ENCODE measurements around the gene COL5A1. TPM values are rescaled to one million over a fixed set of nuclear protein-coding genes. Genes with fewer than 3 reads are reported as not detected.

The COL5A1 gene
- total RNA-seq, 2 donors from 2014 or later = 10.9 to 22.0 TPM

DNA sequence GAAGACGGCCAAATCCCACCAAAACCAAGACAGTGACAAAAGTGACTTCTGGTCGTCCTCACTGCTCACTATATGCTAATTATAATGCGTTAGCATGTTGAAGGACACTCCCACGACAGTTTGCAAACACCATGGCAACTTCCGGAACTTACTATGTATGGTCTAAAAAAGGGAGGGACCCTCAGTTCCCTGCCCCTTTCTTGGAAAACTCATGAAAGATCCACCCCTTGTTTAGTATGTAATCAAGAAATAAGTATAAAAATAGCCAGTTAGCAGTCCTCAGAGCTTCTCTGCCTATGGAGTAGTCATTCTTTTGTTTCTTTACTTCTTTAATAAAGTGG is 248.5 kb downstream of the COL5A1 start:
- Histone ChIP-seq H3K27me3 (no peaks in the 10 kb centered on the region), H3K27ac (no peak overlapping the region), H3K36me3 (no peaks in the 10 kb centered on the region), H3K4me3 (no peak overlapping the region), H3K4me1 (peaks cover 0 to 6% of the 10 kb centered on the region in 2 donors), H3K9me3 (no peaks in the 10 kb centered on the region)
- no peak for DNase-seq (ENCODE audit: low spot score)
- TF ChIP-seq, protein P1, sequence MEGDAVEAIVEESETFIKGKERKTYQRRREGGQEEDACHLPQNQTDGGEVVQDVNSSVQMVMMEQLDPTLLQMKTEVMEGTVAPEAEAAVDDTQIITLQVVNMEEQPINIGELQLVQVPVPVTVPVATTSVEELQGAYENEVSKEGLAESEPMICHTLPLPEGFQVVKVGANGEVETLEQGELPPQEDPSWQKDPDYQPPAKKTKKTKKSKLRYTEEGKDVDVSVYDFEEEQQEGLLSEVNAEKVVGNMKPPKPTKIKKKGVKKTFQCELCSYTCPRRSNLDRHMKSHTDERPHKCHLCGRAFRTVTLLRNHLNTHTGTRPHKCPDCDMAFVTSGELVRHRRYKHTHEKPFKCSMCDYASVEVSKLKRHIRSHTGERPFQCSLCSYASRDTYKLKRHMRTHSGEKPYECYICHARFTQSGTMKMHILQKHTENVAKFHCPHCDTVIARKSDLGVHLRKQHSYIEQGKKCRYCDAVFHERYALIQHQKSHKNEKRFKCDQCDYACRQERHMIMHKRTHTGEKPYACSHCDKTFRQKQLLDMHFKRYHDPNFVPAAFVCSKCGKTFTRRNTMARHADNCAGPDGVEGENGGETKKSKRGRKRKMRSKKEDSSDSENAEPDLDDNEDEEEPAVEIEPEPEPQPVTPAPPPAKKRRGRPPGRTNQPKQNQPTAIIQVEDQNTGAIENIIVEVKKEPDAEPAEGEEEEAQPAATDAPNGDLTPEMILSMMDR (IDR thresholded peaks at IDR 0.05) = no peak

DNA sequence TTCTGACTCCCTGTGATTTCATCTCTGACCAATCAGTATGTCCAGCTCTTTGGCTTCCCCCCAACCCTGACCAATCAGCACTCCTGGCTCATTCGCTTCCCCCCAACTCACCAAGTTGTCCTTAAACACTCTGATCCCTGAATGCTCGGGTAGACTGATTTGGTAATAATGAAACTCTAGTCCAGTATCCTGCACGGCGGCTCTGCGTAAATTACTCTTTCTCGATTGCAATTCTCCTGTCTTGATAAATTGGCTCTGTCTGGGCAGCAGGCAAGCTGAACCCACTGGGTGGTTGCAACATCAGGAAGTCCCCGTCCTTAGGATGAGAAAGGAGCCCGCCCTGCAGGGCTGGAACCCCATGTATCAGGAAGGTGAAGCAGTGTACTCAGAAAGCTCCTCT is 249.4 kb downstream of the COL5A1 start:
- H3K27ac ChIP-seq = no peak overlapping the region
- TF ChIP-seq, protein P1 (IDR thresholded peaks at IDR 0.05) = no peak
- H3K27me3 ChIP-seq = no peaks in the 10 kb centered on the region
- H3K9me3 ChIP-seq = no peaks in the 10 kb centered on the region
- no peak overlapping the region for H3K4me3 ChIP-seq
- no peaks in the 10 kb centered on the region for H3K36me3 ChIP-seq
- H3K4me1 ChIP-seq = peaks cover 0 to 14% of the 10 kb centered on the region in 2 donors
- DNase-seq (ENCODE audit: low spot score) = no peak

DNA sequence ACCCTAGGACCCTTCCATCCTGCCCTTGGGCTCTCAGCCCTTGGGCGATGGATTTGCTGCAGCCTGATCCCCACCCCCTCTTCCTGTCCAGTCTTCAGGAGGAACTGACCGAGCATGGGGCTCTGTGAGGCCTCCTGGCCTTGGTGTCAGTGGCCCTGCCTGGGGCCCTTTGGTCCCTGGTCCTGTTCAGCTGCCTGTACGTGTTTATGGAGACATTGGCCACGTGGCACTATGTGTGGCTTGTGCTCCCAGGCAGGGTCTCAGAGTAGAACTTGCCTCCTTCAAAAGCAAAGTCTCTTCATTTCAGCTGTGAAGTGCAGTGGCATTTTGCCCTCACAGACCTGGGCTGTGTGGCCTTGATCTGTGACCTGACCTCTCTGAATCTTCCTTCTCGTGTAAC is 250.1 kb downstream of the COL5A1 start:
- no peak for DNase-seq (ENCODE audit: low spot score)
- no peaks in the 10 kb centered on the region for H3K27me3 ChIP-seq
- TF ChIP-seq, protein P1 (IDR thresholded peaks at IDR 0.05) = no peak
- H3K36me3 ChIP-seq = no peaks in the 10 kb centered on the region
- H3K4me1 ChIP-seq = peaks cover 0 to 20% of the 10 kb centered on the region in 2 donors
- H3K27ac ChIP-seq = no peak overlapping the region
- no peak overlapping the region for H3K4me3 ChIP-seq
- H3K9me3 ChIP-seq = no peaks in the 10 kb centered on the region

DNA sequence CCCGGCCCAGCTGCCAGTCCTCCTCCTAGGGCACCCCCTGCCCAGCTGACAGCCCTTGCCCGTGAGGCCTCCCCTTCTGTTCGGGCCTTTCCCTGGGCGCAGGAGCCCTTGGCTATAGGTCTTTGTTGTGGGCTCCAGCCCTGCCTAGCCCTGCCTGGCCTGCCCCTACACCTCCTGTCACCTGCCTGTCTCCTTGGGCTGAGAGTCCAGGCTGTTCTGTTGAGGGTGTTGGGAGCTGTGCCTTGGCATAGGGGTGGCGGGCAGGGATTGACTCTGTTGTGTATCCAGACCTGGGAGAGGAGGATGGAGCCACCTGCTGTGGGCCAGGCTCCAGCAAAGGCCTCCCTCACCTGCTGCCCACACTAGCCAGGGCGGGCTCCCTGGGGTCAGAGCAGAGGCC is 250.6 kb downstream of the COL5A1 start:
- Histone ChIP-seq H3K27ac (no peak overlapping the region), H3K36me3 (no peaks in the 10 kb centered on the region)
- TF ChIP-seq, protein P1 (IDR thresholded peaks at IDR 0.05) = no peak

DNA sequence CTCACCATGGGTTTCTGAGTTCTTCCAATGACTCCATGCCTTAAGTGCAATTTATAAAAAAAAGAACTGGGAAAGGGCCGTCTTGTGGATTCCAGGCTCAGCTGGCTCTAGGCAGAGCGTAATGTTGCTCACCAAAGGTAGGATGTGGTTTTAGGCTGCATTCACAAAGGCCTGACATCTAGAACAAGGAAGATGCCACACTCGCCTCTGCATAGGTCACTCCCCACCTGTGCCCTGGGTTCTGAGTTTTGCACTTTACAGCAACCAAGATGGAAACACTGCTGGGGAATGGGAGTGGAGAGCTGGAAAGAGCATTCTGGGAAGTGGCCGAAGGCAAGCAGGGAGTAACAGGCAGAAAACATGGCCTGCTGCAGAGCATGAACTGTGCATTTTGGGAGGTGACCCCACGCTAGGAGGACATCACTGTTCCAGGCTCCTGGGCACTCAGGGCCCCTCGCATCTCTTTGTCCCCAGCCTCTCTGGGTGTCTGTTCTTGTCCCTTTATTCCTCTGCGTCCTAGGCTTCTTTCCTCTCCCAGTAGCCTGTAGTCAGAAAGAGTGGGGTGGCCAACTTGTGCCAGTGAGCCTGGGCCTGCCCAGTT is 251.3 kb downstream of the COL5A1 start:
- Histone ChIP-seq H3K9me3 (no peaks in the 10 kb centered on the region), H3K27me3 (no peaks in the 10 kb centered on the region), H3K27ac (no peak overlapping the region), H3K4me1 (peaks cover 0 to 31% of the 10 kb centered on the region in 2 donors), H3K4me3 (no peak overlapping the region), H3K36me3 (no peaks in the 10 kb centered on the region)
- TF ChIP-seq, protein P1 (IDR thresholded peaks at IDR 0.05) = no peak
- no peak for DNase-seq (ENCODE audit: low spot score)

More for the DNA sequence above, 250.6 kb downstream of the COL5A1 start:
- DNase-seq (ENCODE audit: low spot score) = no peak
- Histone ChIP-seq H3K4me1 (peaks cover 0 to 24% of the 10 kb centered on the region in 2 donors), H3K27me3 (no peaks in the 10 kb centered on the region), H3K9me3 (no peaks in the 10 kb centered on the region), H3K4me3 (no peak overlapping the region)

Small RNA genes within 50 kb of the gene (microRNA-seq; reads per million reads assigned to microRNA genes)
- 0 reads per million in 2 donors for gene MIR3689A (ENCODE audit: borderline number of aligned reads in 2 of 2, borderline replicate concordance in 1 of 2)
- gene MIR3689B (ENCODE audit: borderline number of aligned reads in 2 of 2, borderline replicate concordance in 1 of 2) = 0 reads per million in 2 donors
- 0 reads per million in 2 donors for gene MIR3689C (ENCODE audit: borderline number of aligned reads in 2 of 2, borderline replicate concordance in 1 of 2)
- 0 reads per million in 2 donors for gene MIR3689D1 (ENCODE audit: borderline number of aligned reads in 2 of 2, borderline replicate concordance in 1 of 2)
- gene MIR3689D2 (ENCODE audit: borderline number of aligned reads in 2 of 2, borderline replicate concordance in 1 of 2) = 0 reads per million in 2 donors
- 0 reads per million in 2 donors for gene MIR3689E (ENCODE audit: borderline number of aligned reads in 2 of 2, borderline replicate concordance in 1 of 2)
- 0 reads per million in 2 donors for gene MIR3689F (ENCODE audit: borderline number of aligned reads in 2 of 2, borderline replicate concordance in 1 of 2)

Other genes starting within 250 kb of the COL5A1 start
- not detected for gene FCN2, start 239.0 kb downstream of the COL5A1 start, total RNA-seq

Data from right atrium auricular region (tissue), 2 donors.